Thoracic aorta (tissue), 2 donors: ENCODE results near the gene NLGN4X. TPM values are rescaled to one million over a fixed set of nuclear protein-coding genes. Genes with fewer than 3 reads are reported as not detected.

Source experiments
- ATAC-seq: fragments of 150-250 bp; one replicate; pipeline ENCODE4 v1.8.0; 2017; ENCODE audit warnings: low read depth; ENCODE audit not compliant: insufficient number of reproducible peaks, low FRiP score
- DNase-seq: peaks from one replicate; pipeline ENCODE4 v3.0.0-alpha.2; 2020; ENCODE audit warnings: low spot score
- H3K27ac ChIP-seq, 2 donors: fragments of 200-600 bp; sonication (generic); 1 replicate in 1 of 2; 2 replicates in 1 of 2; pipeline ENCODE4 v1.5.1; 2016; ENCODE audit warnings: mild to moderate bottlenecking in 2 of 2, moderate library complexity in 2 of 2
- H3K27me3 ChIP-seq: fragments of 200-600 bp; sonication (generic); replicated peaks from 2 replicates; pipeline ENCODE4 v1.6.0; 2016; ENCODE audit warnings: mild to moderate bottlenecking; ENCODE audit not compliant: insufficient read depth
- H3K36me3 ChIP-seq: fragments of 200-600 bp; sonication (generic); one replicate; pipeline ENCODE4 v1.5.1; 2016
- H3K4me1 ChIP-seq, 2 donors: fragments of 200-600 bp; sonication (generic); 1 replicate in 1 of 2; 2 replicates in 1 of 2; pipeline versions ENCODE4 v1.5.1 to v1.6.0; 2016; ENCODE audit warnings: low read depth in 2 of 2, mild to moderate bottlenecking in 1 of 2; ENCODE audit not compliant: control insufficient read depth in 1 of 2
- H3K4me3 ChIP-seq: fragments of 200-600 bp; sonication (generic); 2 replicates; pipeline ENCODE4 v1.5.1; 2016; ENCODE audit warnings: mild to moderate bottlenecking
- H3K9me3 ChIP-seq: fragments of 200-600 bp; sonication (generic); 2 replicates; pipeline ENCODE4 v1.5.1; 2016
- total RNA-seq, 2 donors: library from RNA; depleted of rRNA; stranded (reverse); fragments of >200 nt; gene quantifications; one replicate each; pipeline versions ENCODE4 v1.1.0 to v1.2.3, GENCODE V29; 2016
- TF ChIP-seq, protein P1 (sequence below): fragments of 200-600 bp; sonication (generic); IDR thresholded peaks from one replicate; pipeline ENCODE4 v1.5.1; 2019; ENCODE audit warnings: antibody characterized with exemption

Gene NLGN4X
- total RNA-seq, 2 donors from 2014 or later, result 0.95 to 2.7 TPM

DNA sequence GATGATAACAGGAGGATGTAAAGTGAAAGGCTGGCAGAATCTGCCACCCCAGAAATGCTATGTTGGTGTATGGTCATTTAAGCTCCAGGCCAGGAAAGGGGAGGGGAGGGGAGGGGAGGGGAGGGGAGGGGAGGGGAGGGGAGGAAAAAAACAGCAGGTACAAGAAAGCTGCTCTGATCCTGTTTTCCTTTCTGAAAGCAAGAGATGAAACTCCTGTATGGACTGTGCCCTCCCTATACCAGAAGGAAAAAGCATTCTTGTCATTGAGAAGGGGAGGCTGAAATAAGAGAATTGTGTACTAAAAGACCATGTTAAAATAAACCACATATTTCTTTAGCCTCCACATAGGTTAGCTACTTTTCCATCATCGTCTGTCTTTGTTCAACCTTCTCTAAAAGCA is 179.5 kb downstream of the NLGN4X start:
- TF ChIP-seq, protein P1, sequence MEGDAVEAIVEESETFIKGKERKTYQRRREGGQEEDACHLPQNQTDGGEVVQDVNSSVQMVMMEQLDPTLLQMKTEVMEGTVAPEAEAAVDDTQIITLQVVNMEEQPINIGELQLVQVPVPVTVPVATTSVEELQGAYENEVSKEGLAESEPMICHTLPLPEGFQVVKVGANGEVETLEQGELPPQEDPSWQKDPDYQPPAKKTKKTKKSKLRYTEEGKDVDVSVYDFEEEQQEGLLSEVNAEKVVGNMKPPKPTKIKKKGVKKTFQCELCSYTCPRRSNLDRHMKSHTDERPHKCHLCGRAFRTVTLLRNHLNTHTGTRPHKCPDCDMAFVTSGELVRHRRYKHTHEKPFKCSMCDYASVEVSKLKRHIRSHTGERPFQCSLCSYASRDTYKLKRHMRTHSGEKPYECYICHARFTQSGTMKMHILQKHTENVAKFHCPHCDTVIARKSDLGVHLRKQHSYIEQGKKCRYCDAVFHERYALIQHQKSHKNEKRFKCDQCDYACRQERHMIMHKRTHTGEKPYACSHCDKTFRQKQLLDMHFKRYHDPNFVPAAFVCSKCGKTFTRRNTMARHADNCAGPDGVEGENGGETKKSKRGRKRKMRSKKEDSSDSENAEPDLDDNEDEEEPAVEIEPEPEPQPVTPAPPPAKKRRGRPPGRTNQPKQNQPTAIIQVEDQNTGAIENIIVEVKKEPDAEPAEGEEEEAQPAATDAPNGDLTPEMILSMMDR, result no peak
- no peaks in the 10 kb centered on the region for H3K36me3 ChIP-seq
- ATAC-seq (no peak), DNase-seq (no peak)
- no peak overlapping the region for H3K4me3 ChIP-seq
- H3K27me3 ChIP-seq, result no peaks in the 10 kb centered on the region
- H3K4me1 ChIP-seq, result no peaks in the 10 kb centered on the region
- H3K9me3 ChIP-seq, result no peaks in the 10 kb centered on the region
- H3K27ac ChIP-seq, result no peak overlapping the region

DNA sequence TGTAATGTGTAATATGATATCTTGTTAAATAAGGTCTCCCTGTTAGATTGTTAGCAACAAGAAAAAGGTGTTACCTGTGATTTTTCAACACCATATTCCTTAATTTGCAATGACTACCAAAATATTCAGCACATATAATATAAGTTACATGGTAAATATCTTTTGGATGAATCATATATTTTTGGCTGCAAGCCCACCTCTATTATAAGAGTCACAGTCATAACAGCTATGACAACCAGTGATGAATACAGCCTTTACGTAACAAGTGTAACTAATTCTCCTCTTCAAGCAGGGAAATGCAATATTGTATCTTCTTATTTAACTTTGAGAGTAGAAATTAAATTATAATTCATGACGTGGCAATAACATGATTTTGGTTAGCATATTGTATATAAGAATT is 187.0 kb downstream of the NLGN4X start:
- no peak for ATAC-seq
- DNase-seq, result no peak
- no peaks in the 10 kb centered on the region for H3K9me3 ChIP-seq

DNA sequence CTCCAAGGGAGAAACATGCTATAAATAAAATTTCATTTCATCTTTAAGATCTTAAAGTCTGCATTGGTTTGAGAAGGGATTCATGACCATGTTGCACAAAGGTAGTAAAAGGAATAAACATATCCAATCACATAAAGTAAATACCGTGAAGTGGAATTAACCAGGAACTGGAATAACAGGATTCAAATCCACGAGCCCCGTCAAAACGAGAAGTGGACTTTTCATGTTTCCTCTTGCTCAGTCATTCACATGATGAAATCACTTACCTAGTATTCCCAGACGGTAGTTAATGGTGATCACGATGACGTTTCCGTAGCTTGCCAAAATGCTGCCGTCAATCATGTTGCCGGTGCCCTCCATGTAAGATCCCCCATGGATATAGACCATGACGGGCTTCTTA is 199.7 kb downstream of the NLGN4X start:
- Histone ChIP-seq H3K27me3 (no peaks in the 10 kb centered on the region), H3K4me3 (no peak overlapping the region), H3K4me1 (no peaks in the 10 kb centered on the region), H3K36me3 (no peaks in the 10 kb centered on the region), H3K9me3 (no peaks in the 10 kb centered on the region), H3K27ac (no peak overlapping the region)
- TF ChIP-seq, protein P1, result no peak
- ATAC-seq (no peak), DNase-seq (no peak)

More for the DNA sequence above, 187.0 kb downstream of the NLGN4X start:
- Histone ChIP-seq H3K27me3 (no peaks in the 10 kb centered on the region), H3K4me1 (no peaks in the 10 kb centered on the region), H3K4me3 (no peak overlapping the region), H3K27ac (no peak overlapping the region), H3K36me3 (no peaks in the 10 kb centered on the region)
- TF ChIP-seq, protein P1, result no peak

DNA sequence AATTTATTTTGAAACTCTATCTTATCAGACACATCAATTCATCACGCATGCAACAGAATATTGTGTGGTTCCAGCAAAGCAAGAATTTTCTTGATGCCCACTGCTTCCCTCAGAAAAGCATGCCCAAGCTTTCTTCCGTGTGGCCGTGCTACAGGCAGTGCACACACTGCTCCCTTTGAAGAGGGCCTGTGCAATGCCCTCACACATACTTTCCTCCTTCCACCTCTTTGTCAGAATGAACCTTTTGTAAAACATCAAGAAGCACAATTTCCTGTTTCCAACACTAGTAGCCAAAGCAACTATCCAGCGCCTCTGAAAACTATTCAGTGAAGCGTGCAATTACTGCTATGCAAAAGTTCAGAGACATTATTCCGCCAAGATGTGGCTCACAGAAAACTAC is 201.7 kb downstream of the NLGN4X start:
- Histone ChIP-seq H3K27me3 (no peaks in the 10 kb centered on the region), H3K4me3 (no peak overlapping the region), H3K27ac (no peak overlapping the region), H3K9me3 (no peaks in the 10 kb centered on the region), H3K36me3 (no peaks in the 10 kb centered on the region), H3K4me1 (no peaks in the 10 kb centered on the region)
- DNase-seq (no peak), ATAC-seq (no peak)
- TF ChIP-seq, protein P1, result no peak

DNA sequence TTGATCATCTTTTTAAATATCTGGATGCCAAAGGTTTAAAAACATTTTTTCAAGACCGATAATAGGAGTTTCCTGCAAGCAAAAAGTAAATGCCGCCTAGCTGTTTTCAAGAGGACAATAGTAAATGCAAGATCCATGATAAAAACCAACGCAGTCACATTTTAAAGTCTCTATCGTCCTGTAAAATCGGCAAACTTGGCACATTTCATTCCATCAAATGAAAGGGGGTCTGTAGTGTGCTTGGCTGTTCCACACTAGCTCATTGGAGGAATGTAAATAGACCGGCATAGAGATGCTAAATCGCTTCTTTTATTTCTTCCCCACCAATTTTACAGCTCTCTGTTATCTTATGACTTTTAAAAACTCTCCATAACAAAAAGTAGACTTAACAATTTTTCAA is 202.2 kb downstream of the NLGN4X start:
- no peak for ATAC-seq
- DNase-seq, result no peak
- Histone ChIP-seq H3K36me3 (no peaks in the 10 kb centered on the region), H3K9me3 (no peaks in the 10 kb centered on the region), H3K27ac (no peak overlapping the region), H3K4me3 (no peak overlapping the region), H3K27me3 (no peaks in the 10 kb centered on the region), H3K4me1 (no peaks in the 10 kb centered on the region)
- TF ChIP-seq, protein P1, result no peak
